ENCODE data around the gene MXD3. TPM values are rescaled to one million over a fixed set of nuclear protein-coding genes. Genes with fewer than 3 reads are reported as not detected.

MXD3 gene
- total RNA-seq, 2 donors from 2014 or later, result 1.6 to 1.8 TPM

GRCh38 chr5:177276886-177277285, 34.8 kb downstream of the MXD3 start:
- Histone ChIP-seq H3K27me3 (no peaks in the 10 kb centered on the region), H3K4me3 (no peak overlapping the region), H3K27ac (no peak overlapping the region), H3K36me3 (peaks cover 63% of the 10 kb centered on the region), H3K4me1 (no peaks in the 10 kb centered on the region), H3K9me3 (no peaks in the 10 kb centered on the region)
- TF ChIP-seq, protein P1, sequence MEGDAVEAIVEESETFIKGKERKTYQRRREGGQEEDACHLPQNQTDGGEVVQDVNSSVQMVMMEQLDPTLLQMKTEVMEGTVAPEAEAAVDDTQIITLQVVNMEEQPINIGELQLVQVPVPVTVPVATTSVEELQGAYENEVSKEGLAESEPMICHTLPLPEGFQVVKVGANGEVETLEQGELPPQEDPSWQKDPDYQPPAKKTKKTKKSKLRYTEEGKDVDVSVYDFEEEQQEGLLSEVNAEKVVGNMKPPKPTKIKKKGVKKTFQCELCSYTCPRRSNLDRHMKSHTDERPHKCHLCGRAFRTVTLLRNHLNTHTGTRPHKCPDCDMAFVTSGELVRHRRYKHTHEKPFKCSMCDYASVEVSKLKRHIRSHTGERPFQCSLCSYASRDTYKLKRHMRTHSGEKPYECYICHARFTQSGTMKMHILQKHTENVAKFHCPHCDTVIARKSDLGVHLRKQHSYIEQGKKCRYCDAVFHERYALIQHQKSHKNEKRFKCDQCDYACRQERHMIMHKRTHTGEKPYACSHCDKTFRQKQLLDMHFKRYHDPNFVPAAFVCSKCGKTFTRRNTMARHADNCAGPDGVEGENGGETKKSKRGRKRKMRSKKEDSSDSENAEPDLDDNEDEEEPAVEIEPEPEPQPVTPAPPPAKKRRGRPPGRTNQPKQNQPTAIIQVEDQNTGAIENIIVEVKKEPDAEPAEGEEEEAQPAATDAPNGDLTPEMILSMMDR (IDR thresholded peaks at IDR 0.05), result no peak
- DNase-seq (ENCODE audit: low spot score), result no peak

- Histone ChIP-seq H3K36me3 (peaks cover 62% of the 10 kb centered on the region), H3K4me1 (no peaks in the 10 kb centered on the region), H3K27ac (no peak overlapping the region), H3K9me3 (no peaks in the 10 kb centered on the region), H3K4me3 (no peak overlapping the region), H3K27me3 (no peaks in the 10 kb centered on the region)
- TF ChIP-seq, protein P1 (IDR thresholded peaks at IDR 0.05), result no peak
- no peak for DNase-seq (ENCODE audit: low spot score)
Measured at GRCh38 chr5:177275883-177276282, 35.8 kb downstream of the MXD3 start.

GRCh38 chr5:177271113-177271512, 40.6 kb downstream of the MXD3 start:
- H3K27ac ChIP-seq, result no peak overlapping the region
- TF ChIP-seq, protein P1 (IDR thresholded peaks at IDR 0.05), result no peak
- no peaks in the 10 kb centered on the region for H3K4me1 ChIP-seq
- no peak for DNase-seq (ENCODE audit: low spot score)
- H3K27me3 ChIP-seq, result no peaks in the 10 kb centered on the region
- H3K9me3 ChIP-seq, result no peaks in the 10 kb centered on the region
- no peak overlapping the region for H3K4me3 ChIP-seq
- H3K36me3 ChIP-seq, result peaks cover 77% of the 10 kb centered on the region

DNA sequence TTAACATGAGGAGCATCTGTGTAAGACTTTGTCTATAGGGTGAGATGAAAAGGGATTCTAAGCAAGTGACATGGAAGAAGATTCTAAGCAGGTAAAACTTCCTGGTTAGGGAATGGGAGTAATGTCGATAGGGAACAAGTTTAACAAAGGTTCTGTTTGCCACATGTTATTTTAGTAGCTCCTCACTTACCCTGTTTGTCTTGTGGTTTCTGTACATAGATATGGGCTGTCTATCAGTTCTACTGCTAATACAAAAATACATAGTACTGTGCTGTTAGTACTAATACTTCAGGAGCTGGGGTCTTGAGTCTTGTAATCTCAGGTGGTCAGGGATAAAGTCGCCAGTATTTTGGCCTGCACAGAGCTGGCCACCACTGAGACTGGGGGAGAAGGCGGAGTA, 41.0 kb downstream of the MXD3 start:
- H3K4me3 ChIP-seq, result no peak overlapping the region
- no peaks in the 10 kb centered on the region for H3K4me1 ChIP-seq
- no peaks in the 10 kb centered on the region for H3K9me3 ChIP-seq
- TF ChIP-seq, protein P1 (IDR thresholded peaks at IDR 0.05), result no peak
- DNase-seq (ENCODE audit: low spot score), result no peak
- H3K27ac ChIP-seq, result no peak overlapping the region
- peaks cover 77% of the 10 kb centered on the region for H3K36me3 ChIP-seq
- H3K27me3 ChIP-seq, result no peaks in the 10 kb centered on the region

GRCh38 chr5:177269976-177270375, 41.7 kb downstream of the MXD3 start:
- Histone ChIP-seq H3K36me3 (peaks cover 77% of the 10 kb centered on the region), H3K27ac (no peak overlapping the region), H3K4me1 (no peaks in the 10 kb centered on the region), H3K4me3 (no peak overlapping the region), H3K27me3 (no peaks in the 10 kb centered on the region), H3K9me3 (no peaks in the 10 kb centered on the region)
- TF ChIP-seq, protein P1 (IDR thresholded peaks at IDR 0.05), result no peak
- DNase-seq (ENCODE audit: low spot score), result no peak

DNA sequence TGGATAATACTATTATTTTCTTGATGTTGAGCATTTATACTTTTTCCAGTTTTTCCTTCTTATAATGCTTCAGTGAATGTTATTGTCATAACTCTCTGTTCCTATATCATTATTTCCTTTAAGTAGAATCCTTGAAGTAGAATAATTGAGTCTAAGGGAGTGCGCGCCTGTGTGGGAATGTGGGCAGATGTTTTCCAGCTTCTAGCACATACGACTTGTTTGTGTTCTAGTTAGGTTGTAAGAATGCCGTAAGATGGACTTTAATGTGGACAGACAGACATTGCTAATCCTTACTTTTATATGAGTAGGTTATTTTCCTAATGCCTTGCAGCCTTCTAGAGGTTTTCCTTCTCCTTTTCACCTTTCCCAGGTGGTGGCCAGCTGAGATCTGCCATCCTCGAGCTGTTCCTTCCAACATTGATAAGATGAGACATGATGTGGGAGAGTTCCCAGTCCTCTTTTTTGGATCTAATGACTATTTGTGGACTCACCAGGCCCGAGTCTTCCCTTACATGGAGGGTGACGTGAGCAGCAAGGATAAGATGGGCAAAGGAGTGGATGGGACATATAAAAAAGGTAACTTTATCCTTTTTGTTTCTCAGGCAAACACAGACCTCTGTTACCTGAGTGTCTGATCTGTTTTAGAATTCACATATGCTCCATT, 42.3 kb downstream of the MXD3 start:
- TF ChIP-seq, protein P1 (IDR thresholded peaks at IDR 0.05), result no peak
- Histone ChIP-seq H3K27me3 (no peaks in the 10 kb centered on the region), H3K9me3 (no peaks in the 10 kb centered on the region), H3K4me1 (no peaks in the 10 kb centered on the region), H3K27ac (no peak overlapping the region), H3K4me3 (no peak overlapping the region), H3K36me3 (peaks cover 71% of the 10 kb centered on the region)
- no peak for DNase-seq (ENCODE audit: low spot score)

All from right atrium auricular region (tissue), 2 donors.